ENCODE results near the gene ZNF444. TPM values are rescaled to one million over a fixed set of nuclear protein-coding genes. Genes with fewer than 3 reads are reported as not detected.

The ZNF444 gene
- polyA plus RNA-seq, 2 of the 4 experiments (the other 2 are of a cell fraction): 16.5 to 26.2 TPM

DNA sequence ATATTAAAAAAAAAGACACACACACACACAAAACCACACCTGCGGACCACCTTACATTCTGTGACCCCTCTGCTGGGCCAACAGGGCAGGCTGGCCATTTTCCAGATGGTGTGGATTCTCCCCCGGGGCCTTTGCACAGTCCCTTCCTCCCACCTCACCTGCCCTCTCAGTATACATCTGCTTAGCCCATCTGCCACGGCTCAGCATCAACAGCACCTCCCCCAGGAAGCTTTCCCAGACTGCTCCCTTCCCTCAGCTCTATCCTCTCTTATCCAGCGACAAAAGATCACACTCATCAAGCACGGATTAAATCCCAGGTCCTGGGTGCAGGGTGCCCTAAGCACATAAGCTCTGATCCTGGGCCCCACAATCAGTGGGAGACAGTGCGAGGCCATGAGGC is 24.5 kb upstream of the ZNF444 start:
- Histone ChIP-seq H3K4me3 (no peak overlapping the region), H3K4me1 (peaks cover 21% of the 10 kb centered on the region), H3K4me2 (no peak overlapping the region), H3K27ac (no peak overlapping the region), H3K9me3 (no peaks in the 10 kb centered on the region)
- CTCF ChIA-PET: interaction anchor here (0.5 to 1.0 kb wide), 2 partner anchors 61 to 217 kb away, joined by 3 read pairs; no protein-coding TSS in a partner anchor
- DNase-seq (ENCODE audit: low read depth in 1 of 2, low spot score in 1 of 2): no peak
- 89% methylated on average over 6 of the region's 6 CpGs for WGBS (ENCODE audit: missing lambda C conversion rate)
- no peak for FAIRE-seq
- no peak for ATAC-seq
- TF ChIP-seq ZFP36 (IDR thresholded peaks at IDR 0.05; ENCODE audit: borderline replicate concordance, partially characterized antibody): peak; percentile 38
- TF ChIP-seq, protein P1, sequence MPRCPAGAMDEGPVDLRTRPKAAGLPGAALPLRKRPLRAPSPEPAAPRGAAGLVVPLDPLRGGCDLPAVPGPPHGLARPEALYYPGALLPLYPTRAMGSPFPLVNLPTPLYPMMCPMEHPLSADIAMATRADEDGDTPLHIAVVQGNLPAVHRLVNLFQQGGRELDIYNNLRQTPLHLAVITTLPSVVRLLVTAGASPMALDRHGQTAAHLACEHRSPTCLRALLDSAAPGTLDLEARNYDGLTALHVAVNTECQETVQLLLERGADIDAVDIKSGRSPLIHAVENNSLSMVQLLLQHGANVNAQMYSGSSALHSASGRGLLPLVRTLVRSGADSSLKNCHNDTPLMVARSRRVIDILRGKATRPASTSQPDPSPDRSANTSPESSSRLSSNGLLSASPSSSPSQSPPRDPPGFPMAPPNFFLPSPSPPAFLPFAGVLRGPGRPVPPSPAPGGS (IDR thresholded peaks at IDR 0.05): no peak
- TF ChIP-seq BHLHE40 (IDR thresholded peaks at IDR 0.05; ENCODE audit: low read depth, low read length): no peak
- TF ChIP-seq NR3C1 (IDR thresholded peaks at IDR 0.05): no peak
- POLR2A ChIA-PET: no interaction called here

DNA sequence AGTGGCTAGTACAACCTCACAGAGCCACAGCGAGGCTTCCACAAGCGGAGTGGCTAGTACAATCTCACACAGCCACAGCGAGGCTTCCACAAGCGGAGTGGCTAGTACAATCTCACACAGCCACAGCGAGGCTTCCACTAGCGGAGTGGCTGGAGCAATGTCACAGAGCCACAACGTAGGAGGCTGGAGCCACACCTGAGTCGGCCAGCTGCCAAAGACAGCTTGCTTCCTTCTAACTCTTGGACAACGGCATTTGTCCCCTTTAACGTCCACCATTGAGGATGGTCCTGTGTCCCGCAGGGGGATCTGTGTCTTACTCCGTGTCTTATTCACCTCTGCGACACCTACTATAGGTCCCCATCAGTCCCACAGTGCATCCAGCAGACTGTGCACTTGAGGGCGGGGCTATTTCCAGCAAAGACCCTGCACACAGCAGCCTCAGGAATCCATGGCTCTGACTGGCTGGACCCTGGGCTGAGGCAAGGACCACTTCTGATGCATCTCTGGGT is 23.7 kb upstream of the ZNF444 start:
- no peak for ATAC-seq
- peaks cover 19% of the 10 kb centered on the region for H3K4me1 ChIP-seq
- ChIA-PET CTCF (no interaction called here), POLR2A (no interaction called here)
- H3K4me3 ChIP-seq: no peak overlapping the region
- H3K4me2 ChIP-seq: no peak overlapping the region
- WGBS (ENCODE audit: missing lambda C conversion rate): 94% methylated on average over 14 of the region's 14 CpGs
- no peaks in the 10 kb centered on the region for H3K9me3 ChIP-seq
- no peak for DNase-seq (ENCODE audit: low read depth in 1 of 2, low spot score in 1 of 2)
- H3K27ac ChIP-seq: no peak overlapping the region
- FAIRE-seq: no peak
- no peak for TF ChIP-seq PHF8 (IDR thresholded peaks at IDR 0.05; ENCODE audit: borderline replicate concordance, low read depth)
- TF ChIP-seq RCOR1 (IDR thresholded peaks at IDR 0.05; ENCODE audit: low read depth, low read length): no peak
- TF ChIP-seq ZFP36 (IDR thresholded peaks at IDR 0.05; ENCODE audit: borderline replicate concordance, partially characterized antibody): no peak
- TF ChIP-seq TP53 (CRISPR knock-in tag; IDR thresholded peaks at IDR 0.05): no peak
- no peak for TF ChIP-seq EHMT2 (IDR thresholded peaks at IDR 0.05; ENCODE audit: low read depth)
- TF ChIP-seq ZSCAN20 (CRISPR knock-in tag; IDR thresholded peaks at IDR 0.05): no peak
- TF ChIP-seq EP300 (IDR thresholded peaks at IDR 0.05): no peak
- TF ChIP-seq, protein P2, sequence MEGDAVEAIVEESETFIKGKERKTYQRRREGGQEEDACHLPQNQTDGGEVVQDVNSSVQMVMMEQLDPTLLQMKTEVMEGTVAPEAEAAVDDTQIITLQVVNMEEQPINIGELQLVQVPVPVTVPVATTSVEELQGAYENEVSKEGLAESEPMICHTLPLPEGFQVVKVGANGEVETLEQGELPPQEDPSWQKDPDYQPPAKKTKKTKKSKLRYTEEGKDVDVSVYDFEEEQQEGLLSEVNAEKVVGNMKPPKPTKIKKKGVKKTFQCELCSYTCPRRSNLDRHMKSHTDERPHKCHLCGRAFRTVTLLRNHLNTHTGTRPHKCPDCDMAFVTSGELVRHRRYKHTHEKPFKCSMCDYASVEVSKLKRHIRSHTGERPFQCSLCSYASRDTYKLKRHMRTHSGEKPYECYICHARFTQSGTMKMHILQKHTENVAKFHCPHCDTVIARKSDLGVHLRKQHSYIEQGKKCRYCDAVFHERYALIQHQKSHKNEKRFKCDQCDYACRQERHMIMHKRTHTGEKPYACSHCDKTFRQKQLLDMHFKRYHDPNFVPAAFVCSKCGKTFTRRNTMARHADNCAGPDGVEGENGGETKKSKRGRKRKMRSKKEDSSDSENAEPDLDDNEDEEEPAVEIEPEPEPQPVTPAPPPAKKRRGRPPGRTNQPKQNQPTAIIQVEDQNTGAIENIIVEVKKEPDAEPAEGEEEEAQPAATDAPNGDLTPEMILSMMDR (IDR thresholded peaks at IDR 0.05): no peak
- TF ChIP-seq, protein P3, sequence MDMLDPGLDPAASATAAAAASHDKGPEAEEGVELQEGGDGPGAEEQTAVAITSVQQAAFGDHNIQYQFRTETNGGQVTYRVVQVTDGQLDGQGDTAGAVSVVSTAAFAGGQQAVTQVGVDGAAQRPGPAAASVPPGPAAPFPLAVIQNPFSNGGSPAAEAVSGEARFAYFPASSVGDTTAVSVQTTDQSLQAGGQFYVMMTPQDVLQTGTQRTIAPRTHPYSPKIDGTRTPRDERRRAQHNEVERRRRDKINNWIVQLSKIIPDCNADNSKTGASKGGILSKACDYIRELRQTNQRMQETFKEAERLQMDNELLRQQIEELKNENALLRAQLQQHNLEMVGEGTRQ (IDR thresholded peaks at IDR 0.05): no peak
- TF ChIP-seq CHD2 (IDR thresholded peaks at IDR 0.05; ENCODE audit: low read length, partially characterized antibody): no peak
- no peak for TF ChIP-seq SREBF2 (IDR thresholded peaks at IDR 0.05)
- no peak for TF ChIP-seq EHF (CRISPR knock-in tag; IDR thresholded peaks at IDR 0.05)
- TF ChIP-seq CBX8 (IDR thresholded peaks at IDR 0.05): no peak
- no peak for TF ChIP-seq ZC3H11A (IDR thresholded peaks at IDR 0.05)
- no peak for TF ChIP-seq KDM1A (IDR thresholded peaks at IDR 0.05; ENCODE audit: low read depth)

DNA sequence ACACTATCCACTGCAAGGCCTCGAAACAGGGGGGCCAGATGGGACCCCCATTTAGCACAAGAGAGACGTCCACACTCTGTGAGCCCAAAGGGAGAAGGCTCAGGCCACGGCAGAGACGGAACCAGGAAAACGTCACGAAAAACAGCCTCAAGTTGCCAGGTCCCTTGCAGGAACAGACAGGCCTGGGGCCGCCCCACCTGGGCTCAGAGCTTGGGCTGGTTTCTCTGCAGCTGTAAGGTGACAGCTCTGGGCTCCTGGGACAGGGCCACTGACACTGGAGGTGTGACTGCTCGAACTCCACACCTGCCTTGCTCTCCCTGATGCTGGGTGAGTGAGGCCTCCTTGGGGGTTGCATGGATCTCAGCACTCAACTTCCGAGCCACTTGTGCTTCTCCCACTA is 23.2 kb upstream of the ZNF444 start:
- POLR2A ChIA-PET: no interaction called here
- WGBS (ENCODE audit: missing lambda C conversion rate): 78% methylated on average over 9 of the region's 9 CpGs
- TF ChIP-seq EP300 (IDR thresholded peaks at IDR 0.05) (no peak), SREBF2 (IDR thresholded peaks at IDR 0.05) (no peak), RCOR1 (IDR thresholded peaks at IDR 0.05; ENCODE audit: low read depth, low read length) (no peak), FOXS1 (CRISPR knock-in tag; IDR thresholded peaks at IDR 0.05) (no peak), POLR2A (IDR thresholded peaks at IDR 0.05; ENCODE audit: low read length) (no peak), GATA3 (IDR thresholded peaks at IDR 0.05; ENCODE audit: borderline replicate concordance) (no peak), CHD4 (IDR thresholded peaks at IDR 0.05; ENCODE audit: borderline replicate concordance) (no peak)
- no peak for DNase-seq (ENCODE audit: low read depth in 1 of 2, low spot score in 1 of 2)
- ATAC-seq: no peak
- H3K4me2 ChIP-seq: no peak overlapping the region
- no peak for FAIRE-seq
- peaks cover 19% of the 10 kb centered on the region for H3K4me1 ChIP-seq
- H3K27ac ChIP-seq: no peak overlapping the region
- no peaks in the 10 kb centered on the region for H3K9me3 ChIP-seq
- no peak overlapping the region for H3K4me3 ChIP-seq
- CTCF ChIA-PET: no interaction called here

All from A549 (cell line).